Breast epithelium (tissue), 4 donors: Measurements from ENCODE around the gene TGM3. TPM values are rescaled to one million over a fixed set of nuclear protein-coding genes. Genes with fewer than 3 reads are reported as not detected.

Source experiments
- DNase-seq, 2 donors: peaks; one replicate each; pipeline ENCODE4 v3.0.0-alpha.2; 2019; ENCODE audit warnings: low spot score in 2 of 2
- H3K27ac ChIP-seq, 2 donors: fragments of 200-600 bp; sonication (generic) in 1 of 2; one replicate each; pipeline ENCODE4 v1.5.1; 2016 to 2019; ENCODE audit warnings: mild to moderate bottlenecking in 1 of 2
- H3K27me3 ChIP-seq, 2 donors: fragments of 200-600 bp; sonication (generic) in 1 of 2; one replicate each; pipeline versions ENCODE4 v1.5.1 to v1.6.0; 2017 to 2019; ENCODE audit warnings: control low read depth in 1 of 2, mild to moderate bottlenecking in 1 of 2
- H3K36me3 ChIP-seq: fragments of 200-600 bp; one replicate; pipeline ENCODE4 v1.5.1; 2019
- H3K4me1 ChIP-seq, 2 donors: fragments of 200-600 bp; sonication (generic); one replicate each; pipeline ENCODE4 v1.5.1; 2016 to 2019; ENCODE audit warnings: control low read depth in 1 of 2
- H3K4me3 ChIP-seq, 3 donors: fragments of 200-600 bp; sonication (generic); 1 replicate in 2 of 3; 2 replicates in 1 of 3; pipeline ENCODE4 v1.5.1; 2016 to 2019; ENCODE audit warnings: mild to moderate bottlenecking in 3 of 3, moderate library complexity in 2 of 3
- H3K9me3 ChIP-seq, 2 donors: fragments of 200-600 bp; sonication (generic) in 1 of 2; one replicate each; pipeline ENCODE4 v1.5.1; 2016 to 2019; ENCODE audit warnings: control low read depth in 1 of 2
- CTCF ChIP-seq, 3 donors: fragments of 450-650 bp; IDR thresholded peaks; one replicate each; pipeline ENCODE4 v1.5.1; 2016 to 2017; ENCODE audit warnings: antibody characterized with exemption in 3 of 3, mild to moderate bottlenecking in 3 of 3, moderate library complexity in 3 of 3
- POLR2A ChIP-seq: fragments of 450-650 bp; IDR thresholded peaks from one replicate; pipeline ENCODE4 v1.6.1; 2016; ENCODE audit warnings: antibody characterized with exemption, mild to moderate bottlenecking, moderate library complexity
- POLR2AphosphoS5 ChIP-seq, 3 donors: sonication (generic); formaldehyde crosslinking; IDR thresholded peaks; one replicate each; pipeline ENCODE4 v1.6.1; 2017; ENCODE audit warnings: antibody characterized with exemption in 3 of 3
- intact Hi-C: fragments of 100-400 bp; cut with DNase I; formaldehyde crosslinking; loops from one replicate; pipeline ENCODE4 v1.15.1; 2023; ENCODE audit warnings: low total_unique reads
- total RNA-seq, 3 donors: library from RNA; depleted of rRNA; stranded (reverse); fragments of >200 nt; gene quantifications; one replicate each; pipeline ENCODE4 v1.1.0, GENCODE V29; 2016

Gene TGM3
- total RNA-seq, 3 donors from 2014 or later = not detected

GRCh38 chr20:2349801-2350200 is 54.0 kb downstream of the TGM3 start:
- TF ChIP-seq CTCF (IDR thresholded peaks at IDR 0.05) = no peak
- no peak for TF ChIP-seq POLR2A
- no peak for TF ChIP-seq POLR2AphosphoS5 (IDR thresholded peaks at IDR 0.05)
- Histone ChIP-seq H3K27ac (no peak overlapping the region), H3K9me3 (peaks cover 0 to 7% of the 10 kb centered on the region in 2 donors), H3K27me3 (no peaks in the 10 kb centered on the region), H3K36me3 (no peaks in the 10 kb centered on the region), H3K4me1 (no peaks in the 10 kb centered on the region), H3K4me3 (no peak overlapping the region)
- no peak for DNase-seq
- intact Hi-C loops = loop anchor here (2.0 kb wide), 1 partner anchor 61 kb away; no protein-coding TSS in a partner anchor

GRCh38 chr20:2350606-2351005 is 54.8 kb downstream of the TGM3 start:
- no peaks in the 10 kb centered on the region for H3K4me1 ChIP-seq
- H3K36me3 ChIP-seq = no peaks in the 10 kb centered on the region
- H3K4me3 ChIP-seq = no peak overlapping the region
- no peaks in the 10 kb centered on the region for H3K27me3 ChIP-seq
- TF ChIP-seq POLR2AphosphoS5 (IDR thresholded peaks at IDR 0.05) = no peak
- TF ChIP-seq POLR2A = no peak
- TF ChIP-seq CTCF (IDR thresholded peaks at IDR 0.05) = no peak
- H3K27ac ChIP-seq = no peak overlapping the region
- no peak for DNase-seq
- peaks cover 0 to 7% of the 10 kb centered on the region in 2 donors for H3K9me3 ChIP-seq
- intact Hi-C loops = no loop called here

- no peaks in the 10 kb centered on the region for H3K36me3 ChIP-seq
- intact Hi-C loops = no loop called here
- H3K27ac ChIP-seq = no peak overlapping the region
- H3K4me3 ChIP-seq = no peak overlapping the region
- no peaks in the 10 kb centered on the region for H3K27me3 ChIP-seq
- TF ChIP-seq POLR2A (no peak), POLR2AphosphoS5 (IDR thresholded peaks at IDR 0.05) (no peak), CTCF (IDR thresholded peaks at IDR 0.05) (no peak)
- H3K4me1 ChIP-seq = no peaks in the 10 kb centered on the region
- DNase-seq = no peak
- no peaks in the 10 kb centered on the region for H3K9me3 ChIP-seq
These were observed 57.4 kb downstream of the TGM3 start for GRCh38 chr20:2353231-2353630.

- Histone ChIP-seq H3K27ac (no peak overlapping the region), H3K36me3 (no peaks in the 10 kb centered on the region), H3K27me3 (no peaks in the 10 kb centered on the region), H3K9me3 (peaks cover 0 to 12% of the 10 kb centered on the region in 2 donors), H3K4me1 (no peaks in the 10 kb centered on the region), H3K4me3 (no peak overlapping the region)
- TF ChIP-seq POLR2A (no peak), POLR2AphosphoS5 (IDR thresholded peaks at IDR 0.05) (no peak), CTCF (IDR thresholded peaks at IDR 0.05) (no peak)
- intact Hi-C loops = no loop called here
- DNase-seq = no peak
These were observed 61.3 kb downstream of the TGM3 start for GRCh38 chr20:2357114-2357513.

- no peaks in the 10 kb centered on the region for H3K4me1 ChIP-seq
- no peak overlapping the region for H3K27ac ChIP-seq
- DNase-seq = no peak
- intact Hi-C loops = no loop called here
- H3K36me3 ChIP-seq = no peaks in the 10 kb centered on the region
- H3K9me3 ChIP-seq = peaks cover 0 to 12% of the 10 kb centered on the region in 2 donors
- H3K27me3 ChIP-seq = no peaks in the 10 kb centered on the region
- TF ChIP-seq POLR2A = no peak
- no peak for TF ChIP-seq POLR2AphosphoS5 (IDR thresholded peaks at IDR 0.05)
- no peak for TF ChIP-seq CTCF (IDR thresholded peaks at IDR 0.05)
- H3K4me3 ChIP-seq = no peak overlapping the region
These were observed 62.2 kb downstream of the TGM3 start for GRCh38 chr20:2358006-2358405.
